Type B pancreatic cell (in vitro differentiated cells): Measurements from ENCODE around the gene TACR1. TPM values are rescaled to one million over a fixed set of nuclear protein-coding genes. Genes with fewer than 3 reads are reported as not detected.

Experiments
- DNase-seq: peaks from one replicate; pipeline ENCODE4 v3.0.0; 2021; ENCODE audit warnings: mixed read lengths; ENCODE audit not compliant: unreplicated experiment; ENCODE audit errors: extremely low spot score
- H3K27ac Mint-ChIP-seq: 2 replicates; pipeline ENCODE4 v1.8.0; 2021; ENCODE audit warnings: mild to moderate bottlenecking, mixed read lengths
- H3K27me3 Mint-ChIP-seq: 2 replicates; pipeline ENCODE4 v1.8.0; 2021; ENCODE audit warnings: mixed read lengths
- H3K36me3 Mint-ChIP-seq: 2 replicates; pipeline ENCODE4 v1.8.0; 2021; ENCODE audit warnings: mixed read lengths
- H3K4me1 Mint-ChIP-seq: one replicate; pipeline ENCODE4 v1.8.0; 2021; ENCODE audit warnings: mixed read lengths; ENCODE audit not compliant: unreplicated experiment
- H3K4me3 Mint-ChIP-seq: 2 replicates; pipeline ENCODE4 v1.8.0; 2021; ENCODE audit warnings: mild to moderate bottlenecking, mixed read lengths
- H3K9me3 Mint-ChIP-seq: 2 replicates; pipeline ENCODE4 v1.8.0; 2021; ENCODE audit warnings: mixed read lengths
- CTCF ChIP-seq: fragments of 200-600 bp; sonication (generic); conservative IDR thresholded peaks from 2 replicates; pipeline ENCODE4 v1.5.0; 2021; ENCODE audit warnings: antibody characterized with exemption, mild to moderate bottlenecking
- total RNA-seq: library from RNA; stranded (reverse); gene quantifications from 2 replicates; pipeline ENCODE4 v1.2.1, GENCODE V29; 2021; ENCODE audit warnings: low replicate concordance

TACR1 gene
- total RNA-seq, 1 donor from 2014 or later = 1.5 TPM

DNA sequence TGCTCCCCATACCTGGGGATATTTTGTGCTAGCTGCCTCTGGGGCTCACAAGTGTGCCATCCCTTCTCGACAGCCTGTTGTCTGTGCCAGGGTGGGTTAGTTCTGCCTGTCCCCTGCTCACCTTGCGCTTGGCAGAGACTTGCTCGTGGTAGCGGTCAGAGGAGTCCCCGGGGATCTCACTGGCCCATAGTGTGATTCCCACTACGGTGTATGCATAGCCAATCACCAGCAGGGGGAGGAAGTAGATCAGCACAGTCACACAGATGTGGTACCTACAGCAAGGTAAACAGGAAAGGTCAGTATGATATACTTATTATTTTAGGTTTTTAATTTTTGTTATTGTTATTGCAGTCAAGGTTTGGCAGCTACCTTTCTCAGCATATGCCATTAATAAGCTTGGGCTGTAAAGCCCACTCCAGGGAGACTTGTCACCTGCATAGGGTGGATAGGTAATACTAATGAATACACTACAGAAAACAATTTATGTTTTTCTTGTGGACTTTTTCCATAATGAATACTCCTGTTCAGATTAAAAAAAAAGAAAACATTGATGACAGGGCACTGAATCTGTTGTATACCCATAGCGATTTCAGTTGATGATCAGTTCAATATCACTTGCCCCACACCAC, 145.7 kb downstream of the TACR1 start:
- Mint-ChIP-seq H3K4me3 (no peak overlapping the region), H3K36me3 (no peaks in the 10 kb centered on the region), H3K27me3 (peaks cover 13% of the 10 kb centered on the region), H3K9me3 (no peaks in the 10 kb centered on the region), H3K4me1 (no peaks in the 10 kb centered on the region), H3K27ac (no peak overlapping the region)
- no peak for DNase-seq
- peak; percentile 78 for TF ChIP-seq CTCF

DNA sequence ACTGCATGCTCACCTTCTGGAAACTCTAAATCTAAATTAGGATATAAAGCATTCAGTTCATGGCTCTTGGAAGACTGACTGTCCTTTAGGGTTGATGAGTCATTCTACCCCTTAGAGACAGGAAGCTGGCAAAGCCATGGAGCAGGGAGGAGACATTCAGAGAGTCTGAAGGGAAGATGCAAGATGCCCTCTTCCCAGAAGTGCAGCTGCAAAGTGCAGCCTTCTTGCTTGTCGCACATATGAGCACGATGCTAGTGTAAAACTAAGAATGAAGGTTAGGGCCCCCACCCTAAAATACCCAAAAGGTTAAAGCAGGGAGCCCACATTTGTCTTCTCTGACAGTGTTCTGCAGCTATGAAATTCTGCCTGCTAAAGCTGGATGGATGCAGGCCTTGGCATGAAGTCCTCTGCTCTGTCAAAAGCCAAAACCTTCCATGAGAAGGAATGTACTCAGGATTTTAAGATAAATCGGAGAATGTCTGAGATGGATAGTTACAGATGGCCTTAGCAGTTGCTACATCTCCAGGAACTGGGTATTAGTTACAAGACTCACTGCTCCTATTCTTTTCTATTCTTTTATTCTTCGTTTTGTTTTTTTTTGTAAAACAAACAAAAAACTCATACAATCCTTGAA, 151.2 kb downstream of the TACR1 start:
- no peaks in the 10 kb centered on the region for H3K4me1 Mint-ChIP-seq
- DNase-seq = no peak
- no peak overlapping the region for H3K4me3 Mint-ChIP-seq
- H3K36me3 Mint-ChIP-seq = no peaks in the 10 kb centered on the region
- H3K27me3 Mint-ChIP-seq = peaks cover 7% of the 10 kb centered on the region
- TF ChIP-seq CTCF = no peak
- H3K9me3 Mint-ChIP-seq = no peaks in the 10 kb centered on the region
- no peak overlapping the region for H3K27ac Mint-ChIP-seq

DNA sequence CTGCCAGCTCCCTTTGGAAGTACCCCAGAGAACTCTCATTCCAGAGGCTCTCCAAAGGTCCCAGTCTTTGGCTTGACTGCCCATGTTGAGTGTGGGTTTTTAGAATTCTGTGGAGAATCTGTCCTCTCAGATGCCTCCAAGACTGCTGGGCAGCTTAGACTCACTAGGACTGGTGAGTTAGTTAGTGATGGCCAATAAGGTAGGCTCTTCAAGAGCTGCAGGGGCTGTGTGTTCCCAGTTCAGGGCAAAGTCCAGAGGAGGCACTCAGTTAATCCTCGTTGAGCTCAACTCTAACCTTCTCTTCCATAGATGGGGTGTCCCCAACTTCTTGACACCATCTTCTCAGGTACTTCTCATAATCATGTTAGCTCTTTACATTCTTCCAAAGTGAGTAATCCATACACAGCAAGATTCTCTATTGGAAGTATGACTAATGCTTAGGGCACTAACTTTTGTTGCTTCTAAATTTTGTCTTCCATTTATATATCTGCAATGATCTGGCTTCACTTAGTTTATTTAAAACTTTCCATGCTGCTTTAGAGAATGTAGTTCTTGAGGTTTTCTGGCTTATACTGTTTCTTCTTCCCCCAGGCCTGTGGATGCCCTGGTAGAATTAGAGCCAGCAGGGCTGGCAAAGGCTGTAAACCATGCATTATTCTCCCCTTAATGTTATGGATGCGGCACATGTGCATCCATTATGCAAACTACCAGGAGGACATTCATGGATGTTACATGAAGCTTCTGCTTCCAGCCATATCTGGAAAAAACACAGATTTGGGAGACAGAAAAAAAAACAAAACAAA, 151.9 kb downstream of the TACR1 start:
- Mint-ChIP-seq H3K36me3 (no peaks in the 10 kb centered on the region), H3K9me3 (no peaks in the 10 kb centered on the region), H3K27me3 (peaks cover 7% of the 10 kb centered on the region), H3K27ac (no peak overlapping the region), H3K4me3 (no peak overlapping the region), H3K4me1 (no peaks in the 10 kb centered on the region)
- TF ChIP-seq CTCF = no peak
- no peak for DNase-seq

DNA sequence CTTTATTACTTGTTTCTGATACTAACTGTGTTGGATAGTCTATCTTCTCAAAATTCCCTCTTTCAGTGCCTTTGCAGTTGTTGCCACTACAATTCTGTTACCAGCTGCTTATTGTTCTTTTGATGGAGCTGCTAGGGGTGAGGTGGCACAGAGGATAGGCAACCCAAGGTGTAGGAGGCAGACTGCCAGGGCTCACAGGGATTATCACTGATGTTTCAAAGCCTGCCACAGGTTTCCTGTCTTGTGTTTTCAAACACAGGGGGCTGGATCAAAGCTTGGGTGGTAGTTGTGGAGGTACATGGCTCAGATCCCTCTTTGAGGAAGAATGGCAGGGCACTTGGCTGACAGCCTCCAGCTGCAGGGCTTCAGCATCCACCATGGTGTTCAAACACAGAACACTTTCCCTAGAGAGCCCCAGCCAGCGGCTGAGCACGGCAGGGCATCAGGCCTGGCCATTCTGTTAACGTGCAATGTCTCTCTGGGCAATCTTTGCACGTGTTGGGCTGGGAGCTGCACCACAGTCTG, 153.7 kb downstream of the TACR1 start:
- H3K4me3 Mint-ChIP-seq = no peak overlapping the region
- H3K36me3 Mint-ChIP-seq = no peaks in the 10 kb centered on the region
- no peaks in the 10 kb centered on the region for H3K4me1 Mint-ChIP-seq
- TF ChIP-seq CTCF = no peak
- peaks cover 7% of the 10 kb centered on the region for H3K27me3 Mint-ChIP-seq
- H3K27ac Mint-ChIP-seq = no peak overlapping the region
- H3K9me3 Mint-ChIP-seq = no peaks in the 10 kb centered on the region
- no peak for DNase-seq

GRCh38 chr2:75044291-75044690, 155.0 kb downstream of the TACR1 start:
- Mint-ChIP-seq H3K4me3 (no peak overlapping the region), H3K4me1 (no peaks in the 10 kb centered on the region), H3K27ac (no peak overlapping the region), H3K27me3 (peaks cover 7% of the 10 kb centered on the region), H3K36me3 (no peaks in the 10 kb centered on the region), H3K9me3 (no peaks in the 10 kb centered on the region)
- TF ChIP-seq CTCF = no peak
- DNase-seq = no peak
